IPS-11a (cell line): ENCODE results near the gene PHOX2A.

Source experiments
- H3K4me3 ChIP-seq: one replicate; pipeline ENCODE4 v1.5.1; 2013; ENCODE audit warnings: low read depth, low read length, control low read depth

Gene PHOX2A

GRCh38 chr11:72250661-72251464, 6.9 kb upstream of the PHOX2A start:
- no peak overlapping the region for H3K4me3 ChIP-seq

- no peak overlapping the region for H3K4me3 ChIP-seq
Measured at GRCh38 chr11:72249961-72250360, 6.0 kb upstream of the PHOX2A start.

DNA sequence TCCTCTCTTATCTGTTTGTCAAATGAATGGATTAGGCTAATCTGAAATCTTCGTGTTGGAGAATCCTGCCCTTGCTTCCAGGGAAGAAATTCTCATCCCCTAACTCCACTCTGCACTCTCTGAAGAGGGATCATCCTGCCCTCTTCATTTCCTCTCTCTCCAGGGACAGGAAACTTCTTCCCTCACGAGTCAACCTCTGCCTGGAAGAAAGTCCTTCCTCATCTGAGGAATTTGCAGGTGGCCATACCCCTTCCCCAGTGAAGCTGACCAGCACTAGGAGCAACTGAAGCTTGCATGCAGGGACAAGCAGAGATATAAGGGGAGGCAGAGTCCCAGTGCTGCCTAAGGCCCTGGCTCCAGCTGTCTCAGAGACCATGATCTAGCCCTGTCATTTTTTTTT, 3.6 kb upstream of the PHOX2A start:
- no peak overlapping the region for H3K4me3 ChIP-seq

DNA sequence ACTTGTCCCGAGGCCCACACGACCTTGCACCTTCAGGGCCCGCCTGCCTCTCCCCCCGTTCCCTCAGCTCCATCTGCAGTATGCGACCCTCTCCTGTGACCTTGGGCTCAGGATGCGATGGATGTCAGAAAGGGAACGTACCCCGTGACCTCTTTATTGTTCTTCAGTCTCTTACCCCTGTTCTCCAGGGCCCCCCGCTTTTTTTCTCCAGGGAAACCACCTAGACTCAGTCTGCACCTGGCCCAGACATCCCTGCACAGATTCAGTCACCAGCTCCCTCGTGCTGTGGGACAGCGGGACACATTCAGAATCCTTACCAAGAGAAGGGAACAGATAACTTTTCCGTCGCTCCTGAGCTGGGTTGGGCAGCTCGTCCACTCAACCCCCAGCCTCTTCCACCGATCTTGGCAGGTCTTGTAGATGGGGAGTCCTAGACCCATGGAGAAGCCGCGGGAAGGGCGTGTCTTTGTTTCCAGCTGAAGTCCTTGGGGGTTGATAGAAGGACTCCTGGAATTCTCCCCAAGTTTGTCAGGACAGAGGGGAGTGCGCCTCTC, 1.4 kb upstream of the PHOX2A start:
- H3K4me3 ChIP-seq, result peak overlapping the region; percentile 39

DNA sequence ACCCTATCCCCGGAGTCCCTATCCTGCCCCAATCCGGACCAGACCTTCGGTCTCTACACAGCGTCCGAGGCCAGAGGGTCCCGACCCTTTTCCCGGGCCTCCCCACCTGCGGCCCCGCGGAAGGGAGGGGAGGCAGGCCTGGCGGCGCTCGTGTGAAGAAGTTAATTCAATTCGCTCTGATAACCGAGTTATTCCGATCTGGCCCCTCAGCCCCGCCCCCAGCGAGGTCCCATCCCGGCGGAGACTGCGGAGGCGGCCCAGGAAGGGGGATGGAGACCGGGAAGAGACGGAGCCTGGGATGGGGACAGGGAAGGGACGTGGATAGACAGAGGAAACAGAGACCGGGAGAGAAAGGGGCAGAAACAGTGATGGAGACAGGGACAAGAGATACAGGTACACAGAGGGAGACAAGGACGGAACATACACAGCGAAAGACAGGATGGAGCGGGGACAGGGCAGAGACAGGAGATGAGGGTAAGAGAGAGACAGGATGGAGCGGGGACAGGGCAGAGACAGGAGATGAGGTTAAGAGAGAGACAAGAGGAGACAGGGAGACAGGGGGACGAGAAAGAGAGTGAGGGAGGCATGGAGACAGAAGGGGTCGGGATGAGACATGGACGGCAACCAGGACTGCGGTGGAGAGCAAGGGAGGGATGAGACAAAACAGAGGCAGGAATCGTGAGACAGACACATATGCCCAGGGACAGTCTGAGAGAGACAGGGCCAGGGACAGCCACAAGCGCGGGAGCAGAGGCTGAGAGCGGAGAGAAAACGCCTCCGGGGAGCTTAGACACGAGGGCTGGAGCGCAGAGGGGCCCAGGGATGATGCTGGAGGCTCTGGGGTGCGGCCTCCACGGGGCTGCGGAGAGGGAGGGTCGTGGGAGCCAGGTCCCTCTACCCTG, 636 bp upstream of the PHOX2A start:
- peak overlapping the region; percentile 39 for H3K4me3 ChIP-seq

DNA sequence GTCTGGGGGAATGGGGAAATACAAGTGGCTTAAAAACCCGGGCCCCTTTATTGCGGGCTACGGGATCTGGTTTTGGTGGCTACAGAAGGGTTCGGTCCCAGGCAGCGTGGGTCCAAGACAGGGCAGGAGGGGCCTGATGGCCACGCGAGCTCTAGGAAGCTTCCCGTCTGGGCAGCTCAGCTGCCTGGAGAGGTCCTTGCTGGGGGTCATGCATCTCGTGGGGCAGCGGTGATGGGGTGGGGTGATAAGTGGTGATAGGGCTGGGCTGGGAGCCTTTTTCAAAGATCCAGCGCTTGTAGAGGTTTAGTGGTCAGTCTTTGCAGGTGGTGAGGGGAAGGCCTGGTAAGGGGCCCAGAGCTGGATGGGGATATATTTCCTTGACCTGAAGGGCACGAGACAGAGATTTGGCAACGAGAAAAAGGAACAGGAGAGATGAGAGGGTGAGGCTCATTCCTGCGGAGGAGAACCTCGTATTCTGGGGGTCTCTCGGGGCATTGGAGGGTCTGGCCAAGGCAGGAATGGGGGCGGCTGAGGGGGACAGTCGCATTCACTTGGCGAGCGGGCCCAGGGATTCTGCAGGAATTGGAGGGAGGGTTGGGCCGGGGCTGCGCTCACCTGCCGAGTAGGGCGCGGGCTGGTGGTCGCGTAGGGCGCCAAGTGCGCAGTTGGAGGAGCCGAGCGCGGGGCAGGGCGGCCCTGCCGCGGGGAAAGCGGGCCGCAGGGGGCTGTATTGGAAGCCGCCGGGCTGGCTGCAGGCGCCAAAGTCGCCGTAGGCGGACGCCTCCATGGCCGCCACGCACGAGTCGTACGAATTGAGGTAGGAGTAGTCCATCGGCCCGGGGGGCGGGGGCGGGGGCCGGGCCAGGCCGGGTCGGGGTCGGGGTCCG, 560 bp downstream of the PHOX2A start:
- H3K4me3 ChIP-seq, result peak overlapping the region; percentile 30

DNA sequence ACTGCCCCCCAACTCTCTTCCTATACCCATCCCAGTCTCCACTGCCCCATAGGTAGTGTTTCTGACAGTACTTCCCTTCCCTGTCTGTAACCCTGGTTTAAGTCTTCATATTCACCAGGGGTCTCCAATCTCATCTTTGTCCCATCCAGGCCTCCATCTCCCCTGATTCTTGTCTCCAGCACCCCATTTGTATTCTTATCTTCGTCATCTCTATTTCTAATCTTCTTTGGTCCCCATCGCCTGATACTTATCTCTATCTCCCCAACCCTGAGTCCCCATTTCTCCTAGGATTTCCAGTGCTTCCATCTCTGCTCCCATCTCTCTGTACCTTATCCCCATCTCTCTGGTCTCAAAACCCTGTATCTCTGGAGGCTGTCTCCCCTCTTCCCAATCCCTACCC, 1.8 kb downstream of the PHOX2A start:
- H3K4me3 ChIP-seq, result no peak overlapping the region

DNA sequence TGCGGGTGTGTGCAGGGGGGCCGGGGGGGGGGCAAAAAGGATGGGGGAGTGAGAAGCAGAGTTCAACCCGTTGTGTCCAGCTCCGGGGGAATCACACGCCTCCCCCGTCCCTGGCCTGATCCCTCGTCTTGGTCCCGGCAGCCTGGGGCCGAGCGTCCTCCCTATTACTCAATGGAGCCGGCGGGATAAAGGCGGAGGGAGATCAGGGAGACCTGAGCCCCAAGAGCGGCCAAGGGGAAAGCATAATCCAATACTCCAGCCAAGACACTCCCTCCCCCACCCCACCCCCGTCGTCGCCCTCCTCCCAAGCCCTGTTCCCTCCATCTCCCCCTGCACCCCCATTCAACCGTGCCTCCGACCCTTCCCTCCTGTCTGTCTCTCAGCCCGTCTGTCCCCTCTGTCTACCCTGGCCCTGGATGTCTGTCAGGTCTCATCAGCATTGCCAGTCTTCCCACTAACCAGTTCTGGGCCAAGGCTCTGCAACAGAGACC, 2.6 kb downstream of the PHOX2A start:
- no peak overlapping the region for H3K4me3 ChIP-seq

DNA sequence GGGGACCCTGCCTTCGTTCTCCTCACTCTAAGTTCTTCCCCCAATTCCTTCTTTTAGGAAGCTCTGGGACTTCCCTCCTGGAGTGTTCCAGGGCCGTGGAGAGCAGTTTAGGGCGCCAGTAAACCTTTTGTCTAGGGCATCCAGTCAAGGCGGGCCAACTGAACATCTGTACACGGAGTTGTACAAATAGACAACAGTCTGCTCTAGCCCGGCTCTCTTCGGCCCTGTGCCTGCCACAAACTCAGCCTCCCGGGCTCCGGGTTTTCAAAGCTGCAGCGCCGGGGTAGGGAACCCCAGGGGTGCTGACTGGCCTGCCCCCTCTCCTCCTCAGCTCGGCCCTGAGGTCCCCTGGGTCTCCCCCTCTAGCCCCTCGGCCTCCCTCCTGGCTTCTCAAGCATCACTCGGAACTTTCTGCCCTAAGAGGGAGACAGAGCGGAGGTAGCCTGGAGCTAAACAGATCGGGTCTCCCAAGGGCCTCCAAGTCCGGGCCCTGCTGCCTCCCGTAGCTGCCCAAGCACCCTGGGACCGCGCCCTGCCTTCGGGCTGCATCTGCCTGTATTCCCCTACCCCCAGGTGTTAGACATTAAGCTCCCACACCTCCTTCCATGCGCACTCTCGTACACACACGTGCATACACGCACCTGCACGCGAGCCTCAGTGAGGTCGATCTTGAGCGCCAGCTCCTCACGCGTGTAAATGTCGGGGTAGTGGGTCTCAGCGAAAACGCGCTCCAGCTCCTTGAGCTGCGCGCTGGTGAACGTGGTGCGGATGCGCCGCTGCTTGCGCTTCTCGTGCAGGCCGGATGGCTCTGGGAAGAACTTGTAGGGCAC, 3.3 kb downstream of the PHOX2A start:
- no peak overlapping the region for H3K4me3 ChIP-seq

GRCh38 chr11:72239849-72240460, 4.0 kb downstream of the PHOX2A start:
- H3K4me3 ChIP-seq, result no peak overlapping the region

DNA sequence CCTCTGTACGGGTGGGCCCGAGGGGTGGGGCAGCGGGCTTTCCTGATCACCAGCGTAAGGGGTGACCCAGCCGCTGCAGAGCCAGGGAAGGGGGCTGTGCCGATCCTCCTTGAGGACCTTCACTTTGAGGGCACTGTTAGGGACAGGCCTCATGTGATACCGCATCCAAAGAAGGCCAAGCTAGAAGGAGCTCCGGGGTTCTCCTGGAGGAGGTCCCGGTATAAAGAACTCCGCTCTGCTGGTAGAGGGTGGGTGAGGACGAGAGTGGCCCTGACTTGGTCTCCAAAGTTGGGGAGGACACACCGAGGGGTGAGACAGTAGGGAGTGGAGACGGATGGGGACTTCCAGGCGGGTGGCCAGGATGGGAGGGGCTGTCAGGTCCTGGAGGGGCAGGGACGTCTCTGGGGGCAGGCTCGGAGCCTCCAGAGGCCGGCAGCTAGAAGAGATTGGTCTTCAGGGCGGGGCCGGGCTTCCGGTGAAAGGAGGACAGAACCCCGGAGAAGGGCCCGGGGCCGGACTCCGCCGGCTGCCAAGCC, 4.6 kb downstream of the PHOX2A start:
- no peak overlapping the region for H3K4me3 ChIP-seq

DNA sequence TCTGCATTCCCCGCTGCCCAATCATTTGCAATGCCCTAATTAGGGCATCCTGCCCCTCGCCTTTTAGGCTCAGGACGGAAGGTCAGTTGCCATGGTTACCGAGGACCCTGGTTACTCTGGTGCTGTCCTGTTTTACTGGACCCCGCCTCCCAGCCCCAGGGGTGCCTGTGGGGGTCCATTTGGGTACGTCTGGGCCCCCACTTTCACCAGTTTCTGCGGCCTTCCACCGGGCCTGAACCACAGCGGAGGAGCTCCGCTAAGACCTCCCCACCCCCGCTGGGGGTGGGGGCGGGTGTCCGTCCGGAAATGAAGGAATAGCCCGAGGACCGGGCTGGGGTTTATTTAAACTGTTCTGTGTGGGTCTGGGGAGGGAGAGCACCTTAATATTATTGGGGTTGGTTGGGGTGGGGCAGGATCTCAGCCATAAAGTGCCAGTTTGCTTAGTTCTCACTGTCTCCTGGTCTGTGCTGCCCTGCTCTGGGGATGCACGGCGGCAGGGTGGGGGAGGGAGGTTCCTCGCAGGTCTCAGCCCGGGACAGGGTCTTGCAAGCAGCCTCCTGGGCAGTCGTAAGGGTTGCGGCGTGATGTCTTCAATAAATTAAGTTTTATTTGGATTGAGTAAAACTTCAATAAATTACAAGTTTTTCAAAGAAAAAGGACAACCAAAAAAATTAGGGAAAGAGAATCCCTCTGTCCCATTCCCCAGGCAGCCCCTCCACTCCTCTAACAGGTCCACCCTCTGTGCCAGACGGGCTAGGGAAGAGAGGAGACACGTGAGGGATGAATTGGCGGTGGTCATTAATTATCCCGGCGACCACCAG, 5.3 kb downstream of the PHOX2A start:
- H3K4me3 ChIP-seq, result no peak overlapping the region

DNA sequence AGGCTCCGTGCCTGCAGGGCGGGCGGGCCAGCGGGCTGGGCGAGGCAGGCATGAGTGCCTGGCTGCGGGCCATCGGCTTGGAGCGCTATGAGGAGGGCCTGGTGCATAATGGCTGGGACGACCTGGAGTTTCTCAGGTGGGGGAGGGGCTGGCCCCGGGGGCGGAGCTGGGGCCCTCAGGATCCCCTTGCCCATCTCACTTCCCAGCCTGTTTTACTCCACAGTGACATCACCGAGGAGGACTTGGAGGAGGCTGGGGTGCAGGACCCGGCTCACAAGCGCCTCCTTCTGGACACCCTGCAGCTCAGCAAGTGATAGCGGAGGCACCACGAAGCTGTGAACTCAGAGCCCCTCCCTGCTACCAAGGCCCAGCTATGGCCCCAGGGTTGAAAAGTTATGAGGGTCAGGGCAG, 5.9 kb downstream of the PHOX2A start:
- no peak overlapping the region for H3K4me3 ChIP-seq

DNA sequence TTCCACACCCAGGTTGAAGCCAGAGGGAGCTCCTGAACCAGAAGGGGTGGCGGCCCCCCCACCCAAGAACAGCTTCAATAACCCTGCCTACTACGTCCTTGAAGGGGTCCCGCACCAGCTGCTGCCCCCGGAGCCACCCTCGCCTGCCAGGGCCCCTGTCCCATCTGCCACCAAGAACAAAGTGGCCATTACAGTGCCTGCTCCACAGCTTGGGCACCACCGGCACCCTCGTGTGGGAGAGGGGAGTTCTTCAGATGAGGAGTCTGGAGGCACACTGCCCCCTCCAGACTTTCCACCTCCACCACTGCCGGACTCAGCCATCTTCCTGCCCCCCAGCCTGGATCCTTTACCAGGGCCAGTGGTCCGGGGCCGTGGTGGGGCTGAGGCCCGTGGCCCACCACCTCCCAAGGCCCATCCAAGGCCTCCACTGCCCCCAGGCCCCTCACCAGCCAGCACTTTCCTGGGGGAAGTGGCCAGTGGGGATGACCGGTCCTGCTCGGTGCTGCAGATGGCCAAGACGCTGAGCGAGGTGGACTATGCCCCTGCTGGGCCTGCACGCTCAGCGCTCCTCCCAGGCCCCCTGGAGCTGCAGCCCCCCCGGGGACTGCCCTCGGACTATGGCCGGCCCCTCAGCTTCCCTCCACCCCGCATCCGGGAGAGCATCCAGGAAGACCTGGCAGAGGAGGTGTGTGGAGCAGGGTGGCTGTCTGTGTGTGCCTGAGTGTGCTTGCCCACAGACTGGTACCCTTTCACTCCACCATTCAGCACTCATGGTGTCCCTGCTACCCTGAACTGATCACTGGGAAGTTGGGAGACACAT, 6.7 kb downstream of the PHOX2A start:
- H3K4me3 ChIP-seq, result no peak overlapping the region

DNA sequence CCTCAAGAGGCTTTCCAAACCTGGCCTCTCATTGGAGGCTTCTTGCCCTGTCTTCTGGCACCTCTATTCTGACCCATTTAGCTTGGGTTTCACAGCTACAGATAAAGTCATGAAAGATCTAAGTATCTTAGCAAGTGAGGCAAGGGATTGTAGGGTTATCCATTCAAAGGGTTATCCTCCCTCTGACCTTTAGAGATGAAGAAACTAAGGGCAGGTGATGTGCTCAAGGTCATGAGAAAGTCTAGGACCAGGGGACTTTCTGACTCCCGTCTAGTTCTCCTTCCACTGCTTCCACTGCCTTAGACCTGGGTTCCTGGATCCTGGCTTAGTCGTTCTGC, 7.2 kb downstream of the PHOX2A start:
- H3K4me3 ChIP-seq, result no peak overlapping the region

DNA sequence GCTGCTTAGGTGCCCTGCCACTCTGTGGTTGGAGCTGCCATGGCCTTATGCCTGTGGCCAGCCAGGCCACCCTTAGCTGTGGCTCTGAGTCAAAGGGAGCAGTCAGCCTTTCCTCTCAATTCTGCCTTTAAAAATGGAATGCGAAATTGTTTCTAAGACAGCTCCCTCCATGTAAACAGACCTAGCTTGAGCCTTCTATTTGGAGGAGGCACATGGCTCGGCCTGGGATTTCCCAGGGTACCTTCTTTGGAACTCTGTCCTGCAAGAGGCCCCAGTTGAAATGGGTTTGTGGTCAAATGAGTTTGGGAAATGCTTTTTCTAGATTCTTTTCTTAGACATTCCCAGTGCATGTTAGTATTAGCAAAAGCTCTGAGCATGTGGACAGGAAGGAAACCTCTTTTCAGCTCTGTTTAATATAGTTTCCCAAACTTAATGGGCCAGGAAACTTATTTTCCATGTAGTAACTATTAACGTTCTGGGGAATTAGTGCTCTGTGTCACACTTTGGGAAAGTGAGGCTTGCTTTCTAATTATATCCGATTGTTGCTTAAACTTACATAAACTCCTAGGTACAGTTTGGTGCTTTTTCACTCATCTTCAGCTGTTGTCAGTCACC, 7.8 kb downstream of the PHOX2A start:
- no peak overlapping the region for H3K4me3 ChIP-seq
